GM10847 (cell line): ENCODE results near the gene CACNA1D.

ENCODE experiments used
- POLR2A ChIP-seq: IDR thresholded peaks from 2 replicates; pipeline ENCODE4 v1.6.1; 2011; ENCODE audit not compliant: insufficient read length; ENCODE audit errors: extremely low read depth

Gene CACNA1D

GRCh38 chr3:53716998-53717397 lies 222.6 kb downstream of the CACNA1D start:
- TF ChIP-seq POLR2A = no peak

GRCh38 chr3:53718462-53718861 lies 224.1 kb downstream of the CACNA1D start:
- no peak for TF ChIP-seq POLR2A

GRCh38 chr3:53719796-53720195 lies 225.4 kb downstream of the CACNA1D start:
- no peak for TF ChIP-seq POLR2A

- no peak for TF ChIP-seq POLR2A
These were observed 227.0 kb downstream of the CACNA1D start for GRCh38 chr3:53721187-53722119.

- TF ChIP-seq POLR2A = no peak
These were observed 230.2 kb downstream of the CACNA1D start for GRCh38 chr3:53724566-53724965.

GRCh38 chr3:53725387-53725995 lies 231.1 kb downstream of the CACNA1D start:
- no peak for TF ChIP-seq POLR2A

- TF ChIP-seq POLR2A = no peak
These were observed 232.2 kb downstream of the CACNA1D start for GRCh38 chr3:53726643-53727042.

GRCh38 chr3:53728606-53729005 lies 234.2 kb downstream of the CACNA1D start:
- TF ChIP-seq POLR2A = no peak

- no peak for TF ChIP-seq POLR2A
These were observed 234.7 kb downstream of the CACNA1D start for GRCh38 chr3:53729159-53729558.

- no peak for TF ChIP-seq POLR2A
These were observed 235.2 kb downstream of the CACNA1D start for GRCh38 chr3:53729618-53730017.

- TF ChIP-seq POLR2A = no peak
These were observed 236.2 kb downstream of the CACNA1D start for GRCh38 chr3:53730576-53730975.

GRCh38 chr3:53731934-53732624 lies 237.7 kb downstream of the CACNA1D start:
- TF ChIP-seq POLR2A = no peak

- no peak for TF ChIP-seq POLR2A
These were observed 239.0 kb downstream of the CACNA1D start for GRCh38 chr3:53733446-53733845.

GRCh38 chr3:53739966-53740365 lies 245.6 kb downstream of the CACNA1D start:
- TF ChIP-seq POLR2A = no peak

GRCh38 chr3:53740956-53741355 lies 246.5 kb downstream of the CACNA1D start:
- TF ChIP-seq POLR2A = no peak

- TF ChIP-seq POLR2A = no peak
These were observed 249.9 kb downstream of the CACNA1D start for GRCh38 chr3:53744351-53744750.
